GM21786 (cell line): ENCODE measurements around the gene SPATA24.
"Not testable (repeated sequence)": the region's sequence is repeated elsewhere in the genome, so short reads cannot be mapped to it uniquely, and the experiment has no call there.

Experiments
- ATAC-seq: cut with Tn5 transposase; IDR thresholded peaks from one replicate; pipeline ENCODE4 v1.9.1; 2021; ENCODE audit not compliant: unreplicated experiment

SPATA24 gene

DNA sequence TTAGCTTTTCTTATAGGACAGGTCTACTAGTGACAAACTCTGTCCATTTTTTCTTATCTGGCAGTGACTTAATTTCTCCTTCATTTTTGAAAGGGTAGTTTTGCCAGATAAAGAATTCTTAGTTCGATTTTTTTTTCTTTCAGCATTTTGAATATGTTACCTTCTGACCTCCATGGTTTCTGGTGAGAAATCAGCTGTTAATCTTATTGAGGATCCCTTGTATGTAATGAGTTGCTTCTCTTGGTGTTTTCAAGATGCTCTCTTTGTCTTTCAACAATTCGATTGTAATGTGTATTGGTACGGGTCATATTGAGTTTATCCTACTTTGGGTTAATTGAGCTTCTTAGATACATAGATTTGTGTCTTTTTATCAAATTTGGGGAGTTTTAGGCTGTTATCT lies 49.7 kb downstream of the SPATA24 start:
- ATAC-seq, result no peak

DNA sequence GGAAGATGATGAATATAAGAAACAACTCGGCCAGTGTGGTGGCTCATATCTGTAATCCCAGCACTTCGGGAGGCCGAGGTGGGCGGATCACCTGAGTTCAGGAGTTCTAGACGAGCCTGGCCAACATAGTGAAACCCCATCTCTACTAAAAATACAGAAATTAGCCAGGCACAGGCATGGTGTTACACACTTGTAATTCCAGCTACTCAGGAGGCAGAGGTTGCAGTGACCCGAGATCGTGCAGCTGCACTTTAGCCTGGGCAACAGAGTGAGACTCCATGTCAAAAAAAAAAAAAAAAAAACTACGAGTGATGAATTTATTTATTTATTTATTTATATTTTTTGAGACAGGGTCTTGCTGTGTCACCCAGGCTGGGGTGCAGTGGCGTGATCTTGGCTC lies 56.0 kb downstream of the SPATA24 start:
- ATAC-seq, result not testable (repeated sequence)
